GM12878 (cell line): ENCODE data around the gene MEF2D. TPM values are rescaled to one million over a fixed set of nuclear protein-coding genes. Genes with fewer than 3 reads are reported as not detected.
A peak's percentile ranks its signal among the peaks of the same experiment; 100 is the strongest.

Source experiments
- BCL11A ChIP-seq: IDR thresholded peaks from 2 replicates; pipeline ENCODE4 v1.6.1; 2011; ENCODE audit warnings: low read depth, low read length
- CBX3 ChIP-seq: fragments of 200-600 bp; sonication (generic); IDR thresholded peaks from 2 replicates; pipeline ENCODE4 v1.6.1; 2016; ENCODE audit warnings: low read depth, borderline replicate concordance
- DPF2 ChIP-seq: fragments of 450-650 bp; IDR thresholded peaks from 2 replicates; pipeline ENCODE4 v1.6.1; 2017; ENCODE audit warnings: mild to moderate bottlenecking
- EED ChIP-seq: sonication (generic); IDR thresholded peaks from 2 replicates; pipeline ENCODE4 v1.6.1; 2016; ENCODE audit warnings: antibody characterized with exemption, low read depth
- FOS ChIP-seq: IDR thresholded peaks from 3 replicates; pipeline ENCODE4 v1.6.1; 2011; ENCODE audit warnings: borderline replicate concordance; ENCODE audit not compliant: insufficient read length; ENCODE audit errors: extremely low read depth
- MAX ChIP-seq: IDR thresholded peaks from 2 replicates; pipeline ENCODE4 v1.6.1; 2012; ENCODE audit warnings: low read depth, low read length, improper control_type of control experiment
- MEF2A ChIP-seq: IDR thresholded peaks from 2 replicates; pipeline ENCODE4 v1.6.1; 2011; ENCODE audit warnings: low read depth, mild to moderate bottlenecking, low read length, moderate library complexity; ENCODE audit not compliant: insufficient read depth
- PKNOX1 ChIP-seq: fragments of 450-650 bp; IDR thresholded peaks from 2 replicates; pipeline ENCODE4 v1.6.1; 2016; ENCODE audit warnings: mild to moderate bottlenecking
- POLR2AphosphoS2 ChIP-seq: IDR thresholded peaks from 2 replicates; pipeline ENCODE4 v1.6.1; 2011; ENCODE audit warnings: low read depth, mild to moderate bottlenecking, low read length, improper control_type of control experiment, moderate library complexity
- PRDM15 ChIP-seq: fragments of 450-650 bp; formaldehyde crosslinking; IDR thresholded peaks from 2 replicates; pipeline ENCODE4 v1.4.0; 2020; ENCODE audit warnings: mild to moderate bottlenecking, moderate library complexity
- RB1 ChIP-seq: fragments of 450-650 bp; formaldehyde crosslinking; IDR thresholded peaks from 2 replicates; pipeline ENCODE4 v1.6.1; 2017; ENCODE audit warnings: mild to moderate bottlenecking, borderline replicate concordance
- TCF3 ChIP-seq: IDR thresholded peaks from 2 replicates; pipeline ENCODE4 v1.6.1; 2012; ENCODE audit warnings: low read depth, mild to moderate bottlenecking, low read length, borderline replicate concordance; ENCODE audit not compliant: insufficient read depth
- YY1 ChIP-seq: IDR thresholded peaks from 2 replicates; pipeline ENCODE4 v1.6.1; 2011; ENCODE audit warnings: low read depth, mild to moderate bottlenecking, low read length
- ZBTB40 ChIP-seq: fragments of 450-650 bp; IDR thresholded peaks from 2 replicates; pipeline ENCODE4 v1.6.1; 2016; ENCODE audit warnings: mild to moderate bottlenecking, moderate library complexity, borderline replicate concordance
- polyA plus RNA-seq, 11 experiments: library from polyadenylated mRNA; depleted of rRNA in 4 of 11; unstranded in 6 of 11; stranded (reverse) in 5 of 11; fragments of >200 nt; fragmentation: Nextera tagmentation in 4 of 11; fragmentation: Illumina TruSeq in 1 of 11; extraction: Ambion mirVana in 4 of 11; extraction: Trizol in 1 of 11; gene quantifications; 1 replicate in 1 of 11; 2 replicates in 10 of 11; pipeline versions ENCODE4 v1.2.1 to v1.2.3, GENCODE V29; 2011 to 2016; ENCODE audit warnings: inconsistent platforms in 2 of 11, missing spikeins in 2 of 11, low read depth in 1 of 11
- total RNA-seq, 4 experiments: library from RNA; depleted of rRNA in 3 of 4; stranded (reverse); fragments of >200 nt in 3 of 4; fragmentation: Illumina TruSeq in 1 of 4; extraction: Trizol in 1 of 4; gene quantifications; 2 replicates each; pipeline versions ENCODE4 v1.2.1 to v1.2.3, GENCODE V29; 2013 to 2021
- TF ChIP-seq, protein P1 (sequence below): IDR thresholded peaks from 2 replicates; pipeline ENCODE4 v1.6.1; 2012; ENCODE audit warnings: mild to moderate bottlenecking, low read depth, low read length

MEF2D gene
- total and polyA plus RNA-seq, 10 of the 15 experiments (the other 5 are each of a cell fraction or from before 2014, with no cell fraction given) = 0.61 to 53.0 (median 15.2) TPM

- TF ChIP-seq, protein P1, sequence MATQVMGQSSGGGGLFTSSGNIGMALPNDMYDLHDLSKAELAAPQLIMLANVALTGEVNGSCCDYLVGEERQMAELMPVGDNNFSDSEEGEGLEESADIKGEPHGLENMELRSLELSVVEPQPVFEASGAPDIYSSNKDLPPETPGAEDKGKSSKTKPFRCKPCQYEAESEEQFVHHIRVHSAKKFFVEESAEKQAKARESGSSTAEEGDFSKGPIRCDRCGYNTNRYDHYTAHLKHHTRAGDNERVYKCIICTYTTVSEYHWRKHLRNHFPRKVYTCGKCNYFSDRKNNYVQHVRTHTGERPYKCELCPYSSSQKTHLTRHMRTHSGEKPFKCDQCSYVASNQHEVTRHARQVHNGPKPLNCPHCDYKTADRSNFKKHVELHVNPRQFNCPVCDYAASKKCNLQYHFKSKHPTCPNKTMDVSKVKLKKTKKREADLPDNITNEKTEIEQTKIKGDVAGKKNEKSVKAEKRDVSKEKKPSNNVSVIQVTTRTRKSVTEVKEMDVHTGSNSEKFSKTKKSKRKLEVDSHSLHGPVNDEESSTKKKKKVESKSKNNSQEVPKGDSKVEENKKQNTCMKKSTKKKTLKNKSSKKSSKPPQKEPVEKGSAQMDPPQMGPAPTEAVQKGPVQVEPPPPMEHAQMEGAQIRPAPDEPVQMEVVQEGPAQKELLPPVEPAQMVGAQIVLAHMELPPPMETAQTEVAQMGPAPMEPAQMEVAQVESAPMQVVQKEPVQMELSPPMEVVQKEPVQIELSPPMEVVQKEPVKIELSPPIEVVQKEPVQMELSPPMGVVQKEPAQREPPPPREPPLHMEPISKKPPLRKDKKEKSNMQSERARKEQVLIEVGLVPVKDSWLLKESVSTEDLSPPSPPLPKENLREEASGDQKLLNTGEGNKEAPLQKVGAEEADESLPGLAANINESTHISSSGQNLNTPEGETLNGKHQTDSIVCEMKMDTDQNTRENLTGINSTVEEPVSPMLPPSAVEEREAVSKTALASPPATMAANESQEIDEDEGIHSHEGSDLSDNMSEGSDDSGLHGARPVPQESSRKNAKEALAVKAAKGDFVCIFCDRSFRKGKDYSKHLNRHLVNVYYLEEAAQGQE = no peak
- peak; percentile 67; the same call in 1 of the 2 replicates for TF ChIP-seq TCF3
- TF ChIP-seq BCL11A = no peak
- TF ChIP-seq YY1 = no peak
- 0 out of 2 replicates have a peak, but pooled peaks have one; percentile 15 for TF ChIP-seq EED
- TF ChIP-seq PKNOX1 = no peak
- TF ChIP-seq PRDM15 (CRISPR knock-in tag) = no peak
- TF ChIP-seq DPF2 = no peak
- no peak for TF ChIP-seq RB1
- no peak for TF ChIP-seq MAX
- TF ChIP-seq ZBTB40 = no peak
- TF ChIP-seq FOS = no peak
- TF ChIP-seq POLR2AphosphoS2 = no peak
- no peak for TF ChIP-seq MEF2A
- no peak for TF ChIP-seq CBX3
Observed at GRCh38 chr1:156496211-156496761, 4.3 kb downstream of the MEF2D start (continued).
